NCI-H1694 (cell line): ENCODE data around the gene SLC25A6.
"Not testable (repeated sequence)": the region's sequence is repeated elsewhere in the genome, so short reads cannot be mapped to it uniquely, and the experiment has no call there.

Experiments
- DNase-seq: peaks from one replicate; lab custom pipeline; 2025; lab: John Stamatoyannopoulos, UW

SLC25A6 gene

DNA sequence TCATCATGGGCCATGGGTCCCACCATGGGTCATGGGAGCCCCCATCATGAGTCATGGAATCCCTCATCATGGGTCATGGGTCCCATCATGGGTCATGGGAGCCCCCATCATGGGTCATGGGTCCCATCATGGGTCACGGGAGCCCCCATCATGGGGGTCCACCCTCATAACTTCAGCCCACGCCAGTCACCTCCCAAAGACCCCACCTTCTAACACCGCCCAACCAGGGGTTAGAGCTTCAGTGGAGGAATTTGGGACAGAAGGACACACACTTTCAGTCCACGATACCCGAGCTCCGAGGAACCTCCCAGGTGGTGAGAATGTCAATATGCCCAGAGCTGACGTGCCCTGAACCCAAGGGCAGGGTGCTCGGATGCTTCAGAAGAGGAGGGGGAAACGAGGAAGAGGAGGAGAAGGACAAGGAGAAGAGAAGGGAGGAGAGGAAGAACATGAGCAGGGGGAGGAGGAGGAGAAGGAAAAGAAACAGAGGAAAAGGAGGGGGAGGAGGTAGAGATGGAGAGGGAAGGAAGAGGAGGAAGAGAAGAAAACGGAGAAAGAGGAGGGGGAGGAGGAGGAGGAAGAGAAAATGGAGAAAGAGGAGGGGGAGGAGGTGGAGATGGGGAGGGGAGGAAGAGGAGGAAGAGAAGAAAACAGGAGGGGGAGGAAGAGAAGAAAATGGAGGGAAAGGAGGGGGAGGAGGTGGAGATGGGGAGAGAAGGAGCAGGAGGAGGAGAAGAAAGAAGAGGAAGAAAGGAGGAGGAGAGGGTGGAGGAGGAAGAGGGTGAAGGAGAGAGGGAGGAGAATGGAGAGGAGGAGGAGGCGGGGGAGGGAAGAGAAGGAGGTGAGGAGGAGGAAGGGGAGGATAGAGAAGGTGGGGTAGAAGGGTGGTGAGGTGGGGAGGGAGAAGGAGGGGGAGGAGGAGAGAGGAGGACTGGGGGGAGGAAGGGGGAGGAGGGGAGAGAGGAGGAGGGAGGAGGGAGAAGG, 37.6 kb downstream of the SLC25A6 start:
- DNase-seq, result no peak

GRCh38 chrX:1351981-1352714, 39.8 kb downstream of the SLC25A6 start:
- no peak for DNase-seq

DNA sequence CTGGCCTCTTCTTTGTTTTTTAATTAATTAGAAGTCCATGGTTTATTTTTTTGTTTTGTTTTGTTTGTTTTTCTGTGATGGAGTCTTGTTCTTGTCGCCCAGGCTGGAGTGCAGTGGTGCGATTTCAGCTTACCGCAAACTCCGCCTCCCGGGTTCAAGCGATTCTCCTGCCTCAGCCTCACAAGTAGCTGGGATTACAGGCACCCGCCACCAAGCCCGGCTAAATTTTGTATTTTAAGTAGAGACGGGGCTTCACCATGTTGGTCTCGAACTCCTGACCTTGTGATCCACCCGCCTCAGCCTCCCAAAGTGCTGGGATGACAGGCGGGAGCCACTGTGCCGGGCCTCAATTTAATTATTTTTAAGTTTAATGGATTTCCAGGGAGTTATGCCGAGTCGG, 42.3 kb downstream of the SLC25A6 start:
- DNase-seq, result not testable (repeated sequence)

GRCh38 chrX:1341545-1342184, 50.2 kb downstream of the SLC25A6 start:
- DNase-seq, result no peak

- no peak for DNase-seq
Measured at GRCh38 chrX:1336948-1337779, 54.7 kb downstream of the SLC25A6 start.

DNA sequence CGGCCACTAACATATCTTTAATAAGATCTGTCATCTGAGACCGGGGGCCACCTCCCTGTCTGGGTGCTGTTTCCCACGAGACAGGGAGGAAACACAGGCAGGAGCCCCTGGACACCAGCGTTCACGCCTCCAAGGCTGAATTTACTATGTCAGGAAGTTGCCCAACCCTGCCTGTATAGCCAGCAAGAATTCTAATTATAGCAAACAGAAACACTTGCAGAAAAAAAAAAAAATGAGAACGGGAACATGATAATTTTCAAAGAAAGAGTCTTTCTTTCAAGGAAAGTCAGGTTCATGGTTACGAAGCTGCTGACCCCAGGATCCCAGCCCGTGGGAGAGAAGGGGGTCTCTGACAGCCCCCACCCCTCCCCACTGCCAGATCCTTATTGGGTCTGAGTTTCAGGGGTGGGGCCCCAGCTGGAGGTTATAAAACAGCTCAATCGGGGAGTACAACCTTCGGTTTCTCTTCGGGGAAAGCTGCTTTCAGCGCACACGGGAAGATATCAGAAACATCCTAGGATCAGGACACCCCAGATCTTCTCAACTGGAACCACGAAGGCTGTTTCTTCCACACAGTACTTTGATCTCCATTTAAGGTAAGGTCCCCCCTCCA, 55.5 kb downstream of the SLC25A6 start, which contains the start of gene IL3RA:
Gene IL3RA (plus strand): TSS at position 455 of the 613 bp plus-strand sequence. CDS start 4,981 bp downstream, outside the sequence.
- no peak for DNase-seq
